Vagina (tissue), 2 donors: Measurements from ENCODE around the gene PARD3.

Experiments used
- POLR2A ChIP-seq, 2 donors: fragments of 450-650 bp; IDR thresholded peaks; one replicate each; pipeline ENCODE4 v1.6.1; 2017; ENCODE audit warnings: antibody characterized with exemption in 2 of 2, mild to moderate bottlenecking in 2 of 2, moderate library complexity in 2 of 2
- POLR2AphosphoS5 ChIP-seq, 2 donors: sonication (generic); formaldehyde crosslinking; IDR thresholded peaks; one replicate each; pipeline ENCODE4 v1.9.0; 2017; ENCODE audit warnings: antibody characterized with exemption in 2 of 2, mild to moderate bottlenecking in 2 of 2, low read depth in 1 of 2; ENCODE audit not compliant: insufficient read depth in 1 of 2
- TF ChIP-seq, protein P1 (sequence below), 3 experiments: fragments of 450-650 bp in 2 of 3; fragments of 200-600 bp in 1 of 3; sonication (generic) in 1 of 3; IDR thresholded peaks; one replicate each; pipeline ENCODE4 v1.5.1; 2017 to 2019; ENCODE audit warnings: antibody characterized with exemption in 3 of 3, mild to moderate bottlenecking in 2 of 3, moderate library complexity in 2 of 3

DNA sequence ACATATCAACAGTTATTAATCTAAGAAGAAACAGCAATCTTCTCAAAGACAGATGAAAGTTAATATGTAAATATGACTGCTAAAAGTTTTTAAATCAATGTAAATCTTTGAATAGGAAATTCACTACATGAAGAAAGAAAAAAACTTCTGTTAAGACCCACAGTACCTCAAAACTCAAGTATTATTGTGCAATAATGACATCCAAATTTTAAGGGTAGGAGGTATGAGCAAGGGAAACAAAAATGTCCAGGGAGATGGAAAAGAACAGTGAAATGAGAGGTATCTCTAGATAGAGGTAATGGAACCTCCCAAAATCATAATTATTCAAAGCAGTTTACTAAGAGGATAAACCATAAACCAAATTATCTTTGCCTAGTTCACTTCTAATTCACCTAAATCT, 436.8 kb downstream of the PARD3 start:
- TF ChIP-seq, protein P1, sequence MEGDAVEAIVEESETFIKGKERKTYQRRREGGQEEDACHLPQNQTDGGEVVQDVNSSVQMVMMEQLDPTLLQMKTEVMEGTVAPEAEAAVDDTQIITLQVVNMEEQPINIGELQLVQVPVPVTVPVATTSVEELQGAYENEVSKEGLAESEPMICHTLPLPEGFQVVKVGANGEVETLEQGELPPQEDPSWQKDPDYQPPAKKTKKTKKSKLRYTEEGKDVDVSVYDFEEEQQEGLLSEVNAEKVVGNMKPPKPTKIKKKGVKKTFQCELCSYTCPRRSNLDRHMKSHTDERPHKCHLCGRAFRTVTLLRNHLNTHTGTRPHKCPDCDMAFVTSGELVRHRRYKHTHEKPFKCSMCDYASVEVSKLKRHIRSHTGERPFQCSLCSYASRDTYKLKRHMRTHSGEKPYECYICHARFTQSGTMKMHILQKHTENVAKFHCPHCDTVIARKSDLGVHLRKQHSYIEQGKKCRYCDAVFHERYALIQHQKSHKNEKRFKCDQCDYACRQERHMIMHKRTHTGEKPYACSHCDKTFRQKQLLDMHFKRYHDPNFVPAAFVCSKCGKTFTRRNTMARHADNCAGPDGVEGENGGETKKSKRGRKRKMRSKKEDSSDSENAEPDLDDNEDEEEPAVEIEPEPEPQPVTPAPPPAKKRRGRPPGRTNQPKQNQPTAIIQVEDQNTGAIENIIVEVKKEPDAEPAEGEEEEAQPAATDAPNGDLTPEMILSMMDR (IDR thresholded peaks at IDR 0.05) = no peak
- TF ChIP-seq POLR2A (IDR thresholded peaks at IDR 0.05) (no peak), POLR2AphosphoS5 (IDR thresholded peaks at IDR 0.05; ENCODE audit: insufficient read depth in 1 of 2, low read depth in 1 of 2) (no peak)
